Esophagus (tissue), 2 donors: ENCODE results near the gene LCE1A. TPM values are rescaled to one million over a fixed set of nuclear protein-coding genes. Genes with fewer than 3 reads are reported as not detected.

Source experiments
- H3K27ac ChIP-seq, 2 donors: one replicate each; pipeline ENCODE4 v1.5.1; 2013; ENCODE audit warnings: low read depth in 2 of 2, mild to moderate bottlenecking in 2 of 2, inconsistent platforms in 1 of 2, low read length in 1 of 2, moderate library complexity in 1 of 2
- H3K27me3 ChIP-seq, 2 donors: one replicate each; pipeline ENCODE4 v1.6.1; 2013; ENCODE audit warnings: low read length in 2 of 2, control low read depth in 1 of 2, mild to moderate bottlenecking in 1 of 2; ENCODE audit not compliant: insufficient read depth in 2 of 2, control insufficient read depth in 1 of 2
- H3K36me3 ChIP-seq, 2 donors: one replicate each; pipeline ENCODE4 v1.6.1; 2013; ENCODE audit warnings: low read length in 1 of 2; ENCODE audit not compliant: control insufficient read depth in 2 of 2, insufficient read depth in 2 of 2
- H3K4me1 ChIP-seq, 2 donors: one replicate each; pipeline ENCODE4 v1.6.1; 2013; ENCODE audit warnings: low read length in 1 of 2; ENCODE audit not compliant: control insufficient read depth in 2 of 2, insufficient read depth in 2 of 2
- H3K4me3 ChIP-seq, 2 donors: one replicate each; pipeline ENCODE4 v1.5.1; 2013; ENCODE audit warnings: low read length in 2 of 2, mild to moderate bottlenecking in 2 of 2, low read depth in 1 of 2, moderate library complexity in 1 of 2
- H3K9me3 ChIP-seq, 2 donors: one replicate each; pipeline ENCODE4 v1.6.1; 2013; ENCODE audit warnings: mild to moderate bottlenecking in 2 of 2, low read depth in 1 of 2, low read length in 1 of 2, moderate library complexity in 1 of 2; ENCODE audit not compliant: control insufficient read depth in 2 of 2, insufficient read depth in 1 of 2
- WGBS, 2 donors: extraction: QIAGEN DNeasy Blood & Tissue Kit; methylation state at CpG; one replicate each; pipeline ENCODE4 v1.1.7; 2013; 5-methylcytosine and 5-hydroxymethylcytosine counted together
- polyA plus RNA-seq, 2 donors: library from polyadenylated mRNA; stranded (reverse); fragments of 200-250 nt; gene quantifications; one replicate each; pipeline ENCODE4 v1.2.3, GENCODE V29; 2013
- donor health status: healthy with polysubstance abuse.
- donor health status: Bipolar disorder and iron deficiency.

The LCE1A gene
- not detected for polyA plus RNA-seq

GRCh38 chr1:152827173-152827572 is at the start of gene LCE1A:
Gene LCE1A (plus strand): TSS chr1:152827473. CDS start chr1:152827473, 0 bp downstream.
- 81 to 87% methylated on average over 2 of the region's 2 CpGs for WGBS, 2 donors
- H3K27ac ChIP-seq, result no peak within 1 kb of the TSS
- H3K4me3 ChIP-seq, result no peak within 1 kb of the TSS
- no peaks in the 10 kb centered on the region for H3K27me3 ChIP-seq
- H3K4me1 ChIP-seq, result peaks cover 0 to 2% of the 10 kb centered on the region in 2 donors
- H3K36me3 ChIP-seq, result no peaks in the 10 kb centered on the region
- H3K9me3 ChIP-seq, result no peaks in the 10 kb centered on the region

GRCh38 chr1:152777510-152778137 is 49.6 kb upstream of the LCE1A start:
- H3K27ac ChIP-seq, result no peak overlapping the region
- no peaks in the 10 kb centered on the region for H3K27me3 ChIP-seq
- no peaks in the 10 kb centered on the region for H3K36me3 ChIP-seq
- no peak overlapping the region for H3K4me3 ChIP-seq
- H3K4me1 ChIP-seq, result no peaks in the 10 kb centered on the region
- no peaks in the 10 kb centered on the region for H3K9me3 ChIP-seq
- 62 to 67% methylated on average over 4 of the region's 4 CpGs for WGBS, 2 donors

- Histone ChIP-seq H3K27ac (no peak overlapping the region), H3K27me3 (no peaks in the 10 kb centered on the region), H3K4me1 (peaks cover 0 to 6% of the 10 kb centered on the region in 2 donors), H3K36me3 (no peaks in the 10 kb centered on the region), H3K9me3 (no peaks in the 10 kb centered on the region), H3K4me3 (no peak overlapping the region)
- 55 to 71% methylated on average over 2 of the region's 2 CpGs for WGBS, 2 donors
Observed at GRCh38 chr1:152783095-152783494, 44.2 kb upstream of the LCE1A start.

GRCh38 chr1:152786077-152786476 is 41.2 kb upstream of the LCE1A start, which contains the start of gene LCE1E:
Gene LCE1E (plus strand): TSS chr1:152786257. CDS start chr1:152787300, 1,043 bp downstream.
- WGBS, 2 donors, result 21 to 37% methylated on average over 2 of the region's 2 CpGs

GRCh38 chr1:152795686-152796085 is 31.6 kb upstream of the LCE1A start:
- Histone ChIP-seq H3K27me3 (no peaks in the 10 kb centered on the region), H3K27ac (no peak overlapping the region), H3K9me3 (no peaks in the 10 kb centered on the region), H3K36me3 (no peaks in the 10 kb centered on the region), H3K4me1 (no peaks in the 10 kb centered on the region), H3K4me3 (no peak overlapping the region)
- WGBS, 2 donors, result 59 to 68% methylated on average over 4 of the region's 4 CpGs

More at GRCh38 chr1:152786077-152786476, 41.2 kb upstream of the LCE1A start, which contains the start of gene LCE1E:
- Histone ChIP-seq H3K27ac (no peak within 1 kb of the TSS), H3K4me3 (no peak within 1 kb of the TSS), H3K36me3 (no peaks in the 10 kb centered on the region), H3K9me3 (no peaks in the 10 kb centered on the region), H3K4me1 (peaks cover 0 to 6% of the 10 kb centered on the region in 2 donors), H3K27me3 (no peaks in the 10 kb centered on the region)

GRCh38 chr1:152796421-152796820 is 30.9 kb upstream of the LCE1A start, which contains the start of gene LCE1D:
Gene LCE1D (plus strand): TSS chr1:152796721. CDS start chr1:152797795, 1,074 bp downstream.
- 29 to 54% methylated on average over 2 to 3 of the region's 3 CpGs for WGBS, 2 donors
- Histone ChIP-seq H3K36me3 (no peaks in the 10 kb centered on the region), H3K27me3 (no peaks in the 10 kb centered on the region), H3K4me3 (no peak within 1 kb of the TSS), H3K9me3 (no peaks in the 10 kb centered on the region), H3K4me1 (no peaks in the 10 kb centered on the region), H3K27ac (no peak within 1 kb of the TSS)

- Histone ChIP-seq H3K4me1 (peaks cover under 1 to 1% of the 10 kb centered on the region in 2 donors), H3K4me3 (no peak overlapping the region), H3K27me3 (no peaks in the 10 kb centered on the region), H3K27ac (no peak overlapping the region), H3K36me3 (no peaks in the 10 kb centered on the region), H3K9me3 (no peaks in the 10 kb centered on the region)
- WGBS, 2 donors, result 44 to 67% methylated on average over 1 of the region's 1 CpG
Observed at GRCh38 chr1:152801333-152801732, 25.9 kb upstream of the LCE1A start.

- Histone ChIP-seq H3K27me3 (no peaks in the 10 kb centered on the region), H3K9me3 (no peaks in the 10 kb centered on the region), H3K27ac (peak within 1 kb of the TSS in 1 of 2 donors; percentile 31), H3K4me3 (no peak within 1 kb of the TSS), H3K4me1 (peaks cover 3 to 12% of the 10 kb centered on the region in 2 donors), H3K36me3 (no peaks in the 10 kb centered on the region)
- WGBS, 2 donors, result 32% methylated on average over 3 of the region's 3 CpGs
Observed at GRCh38 chr1:152806576-152806975, 20.7 kb upstream of the LCE1A start, which contains the start of gene LCE1C. Gene LCE1C (minus strand): TSS chr1:152806651. CDS start chr1:152805478, 1,173 bp downstream.

GRCh38 chr1:152811050-152811449 is 16.2 kb upstream of the LCE1A start:
- H3K4me1 ChIP-seq, result peaks cover 3 to 12% of the 10 kb centered on the region in 2 donors
- H3K9me3 ChIP-seq, result no peaks in the 10 kb centered on the region
- H3K27me3 ChIP-seq, result no peaks in the 10 kb centered on the region
- 46 to 68% methylated on average over 2 of the region's 2 CpGs for WGBS, 2 donors
- H3K4me3 ChIP-seq, result no peak overlapping the region
- no peak overlapping the region for H3K27ac ChIP-seq
- H3K36me3 ChIP-seq, result no peaks in the 10 kb centered on the region

GRCh38 chr1:152811671-152812070 is 15.6 kb upstream of the LCE1A start, which contains the start of gene LCE1B:
Gene LCE1B (plus strand): TSS chr1:152811971. CDS start chr1:152812447, 476 bp downstream.
- peaks cover 0 to 7% of the 10 kb centered on the region in 2 donors for H3K4me1 ChIP-seq
- H3K27me3 ChIP-seq, result no peaks in the 10 kb centered on the region
- H3K36me3 ChIP-seq, result no peaks in the 10 kb centered on the region
- H3K9me3 ChIP-seq, result no peaks in the 10 kb centered on the region
- WGBS, 2 donors, result 78 to 84% methylated on average over 2 of the region's 2 CpGs
- H3K4me3 ChIP-seq, result no peak within 1 kb of the TSS
- H3K27ac ChIP-seq, result no peak within 1 kb of the TSS
